Adrenal gland (tissue), 5 donors: Measurements from ENCODE around the gene ERC2.

Experiments
- CTCF ChIP-seq, 6 experiments: fragments of 450-650 bp in 4 of 6; fragments of 200-600 bp in 2 of 6; sonication (generic) in 1 of 6; IDR thresholded peaks; 1 replicate in 5 of 6; 2 replicates in 1 of 6; pipeline versions ENCODE4 v1.5.1 to v1.8.0; 2016 to 2021; ENCODE audit warnings: antibody characterized with exemption in 6 of 6, mild to moderate bottlenecking in 2 of 6, moderate library complexity in 1 of 6
- POLR2A ChIP-seq, 2 donors: fragments of 450-650 bp; IDR thresholded peaks; one replicate each; pipeline ENCODE4 v1.6.1; 2017; ENCODE audit warnings: antibody characterized with exemption in 2 of 2, mild to moderate bottlenecking in 2 of 2, moderate library complexity in 1 of 2
- donor health status: DM: no; HTN: no; CAD: no.

GRCh38 chr3:56296361-56296760, 171.9 kb downstream of the ERC2 start:
- TF ChIP-seq CTCF (IDR thresholded peaks at IDR 0.05), result no peak
- no peak for TF ChIP-seq POLR2A (IDR thresholded peaks at IDR 0.05)
